Ureter (tissue), 1 donor: ENCODE measurements around the gene EIF4B. TPM values are rescaled to one million over a fixed set of nuclear protein-coding genes. Genes with fewer than 3 reads are reported as not detected.

Experiments
- DNase-seq: peaks from one replicate; pipeline ENCODE4 v3.0.0-alpha.2; 2020; ENCODE audit warnings: low spot score
- total RNA-seq: library from RNA; stranded (reverse); gene quantifications from one replicate; pipeline ENCODE4 v1.2.4, GENCODE V29; 2023
- donor health status: DM: yes; HTN: yes; CAD: no.

The EIF4B gene
- total RNA-seq, 1 donor from 2014 or later = 474 TPM

GRCh38 chr12:53046655-53047220 is 40.5 kb downstream of the EIF4B start:
- peak; percentile 93 for DNase-seq

- DNase-seq = peak; percentile 85
Observed at GRCh38 chr12:53047221-53048032, 41.2 kb downstream of the EIF4B start.

GRCh38 chr12:53048033-53048779 is 42.0 kb downstream of the EIF4B start:
- DNase-seq = peak; percentile 80

GRCh38 chr12:53048780-53049401 is 42.6 kb downstream of the EIF4B start:
- peak; percentile 78 for DNase-seq

- DNase-seq = peak; percentile 80
Observed at GRCh38 chr12:53049571-53050318, 43.5 kb downstream of the EIF4B start, which contains the start of gene TNS2. Gene TNS2 (plus strand): TSS chr12:53050065. CDS start chr12:53050186, 121 bp downstream.

GRCh38 chr12:53050426-53051057 is 44.3 kb downstream of the EIF4B start:
- DNase-seq = peak; percentile 43

- DNase-seq = peak; percentile 75
Observed at GRCh38 chr12:53051058-53051880, 45.0 kb downstream of the EIF4B start.

GRCh38 chr12:53051881-53052412 is 45.7 kb downstream of the EIF4B start:
- peak; percentile 49 for DNase-seq

- peak; percentile 94 for DNase-seq
Observed at GRCh38 chr12:53052419-53053217, 46.4 kb downstream of the EIF4B start.

- peak; percentile 90 for DNase-seq
Observed at GRCh38 chr12:53053218-53054111, 47.2 kb downstream of the EIF4B start.

- peak; percentile 97 for DNase-seq
Observed at GRCh38 chr12:53054112-53054878, 48.0 kb downstream of the EIF4B start.

GRCh38 chr12:53055471-53056266 is 49.4 kb downstream of the EIF4B start:
- DNase-seq = no peak

- DNase-seq = no peak
Observed at GRCh38 chr12:53056296-53056695, 50.0 kb downstream of the EIF4B start.

- no peak for DNase-seq
Observed at GRCh38 chr12:53056901-53057300, 50.6 kb downstream of the EIF4B start.

GRCh38 chr12:53057816-53058500 is 51.7 kb downstream of the EIF4B start:
- no peak for DNase-seq
